ENCODE results near the gene CTRB2. TPM values are rescaled to one million over a fixed set of nuclear protein-coding genes. Genes with fewer than 3 reads are reported as not detected.

CTRB2 gene
- total and polyA plus RNA-seq, 2 experiments from 2014 or later = 0.76 TPM; not detected in 1

DNA sequence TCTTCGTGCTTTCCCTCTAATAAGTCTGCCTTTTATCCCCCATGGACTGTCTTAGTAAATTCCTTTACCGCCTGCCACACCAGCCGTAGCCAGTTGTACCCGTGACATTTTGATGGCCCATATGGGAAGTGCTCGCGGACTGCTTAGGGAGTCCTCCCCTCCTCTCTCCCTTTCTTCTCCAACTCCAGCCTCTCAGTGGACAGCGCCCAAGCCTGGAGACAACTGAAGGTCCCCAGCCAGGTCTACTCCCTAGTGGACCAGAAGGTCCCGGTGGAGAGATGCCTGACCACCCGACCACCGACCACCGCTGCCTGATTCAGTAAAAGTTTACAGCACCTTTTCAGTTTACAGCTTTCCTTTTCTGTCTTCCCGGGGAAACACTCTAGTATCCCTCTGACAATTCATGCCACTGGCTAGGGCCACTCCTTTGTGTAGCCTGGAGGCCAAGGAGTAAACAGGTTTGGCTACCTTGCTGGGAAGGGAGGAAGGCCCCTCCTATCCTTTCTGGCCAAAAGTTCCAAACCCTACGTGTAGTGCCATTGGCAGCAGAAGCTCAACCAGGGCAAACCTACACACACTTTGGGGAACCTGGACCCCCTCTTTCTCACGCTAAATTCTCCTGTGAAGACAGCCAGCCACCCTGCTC is 18.0 kb downstream of the CTRB2 start:
- no peak for DNase-seq (ENCODE audit: low read depth in 1 of 2, low spot score in 1 of 2)

DNA sequence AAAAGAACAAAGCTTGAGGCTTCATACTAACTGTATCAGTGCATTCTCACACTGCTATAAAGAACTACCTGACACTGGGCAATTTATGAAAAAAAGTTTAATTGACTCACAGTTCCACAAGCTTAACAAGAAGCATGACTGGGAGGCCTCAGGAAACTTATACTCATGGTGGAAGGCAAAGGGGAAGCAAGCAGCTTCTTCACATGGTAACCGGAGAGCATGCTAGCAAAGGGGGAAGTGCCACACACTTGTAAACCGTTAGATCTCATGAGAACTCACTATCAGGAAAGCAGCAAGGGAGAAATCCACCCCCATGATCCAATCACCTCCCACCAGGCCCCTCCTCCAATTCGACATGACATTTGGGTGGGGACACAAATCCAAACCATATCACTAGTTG is 25.3 kb downstream of the CTRB2 start:
- no peak for TF ChIP-seq CTCF (IDR thresholded peaks at IDR 0.05; ENCODE audit: low read depth, low read length)
- DNase-seq (ENCODE audit: low read depth in 1 of 2, low spot score in 1 of 2) = no peak

More for the DNA sequence above, 18.0 kb downstream of the CTRB2 start:
- no peaks in the 10 kb centered on the region for H3K36me3 ChIP-seq
- H3K27ac ChIP-seq = no peak overlapping the region
- H3K4me1 ChIP-seq (ENCODE audit: low read depth) = no peaks in the 10 kb centered on the region
- no peaks in the 10 kb centered on the region for H3K27me3 ChIP-seq
- H3K9me3 ChIP-seq (ENCODE audit: low read depth) = no peaks in the 10 kb centered on the region
- H3K4me3 ChIP-seq = no peak overlapping the region
- TF ChIP-seq CTCF (IDR thresholded peaks at IDR 0.05; ENCODE audit: low read depth, low read length) = no peak

DNA sequence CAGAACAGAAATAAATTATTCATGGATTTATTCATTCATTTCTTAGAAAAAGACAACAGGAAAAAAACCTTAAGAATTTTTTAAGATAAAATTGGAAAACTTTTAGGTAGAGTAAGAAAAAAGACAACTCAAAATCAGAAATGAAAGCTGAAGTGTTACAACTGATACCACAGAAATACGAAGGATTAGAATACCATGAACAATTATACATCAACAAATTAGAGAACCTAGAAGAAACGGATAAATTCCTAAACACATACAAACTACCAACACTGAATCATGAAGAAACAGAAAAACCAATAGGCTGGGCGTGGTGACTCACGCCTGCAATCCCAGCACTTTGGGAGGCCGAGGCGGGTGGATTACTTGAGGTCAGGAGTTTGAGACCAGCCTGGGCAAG is 27.8 kb downstream of the CTRB2 start:
- no peak for TF ChIP-seq CTCF (IDR thresholded peaks at IDR 0.05; ENCODE audit: low read depth, low read length)
- H3K4me1 ChIP-seq (ENCODE audit: low read depth) = no peaks in the 10 kb centered on the region
- H3K27ac ChIP-seq = no peak overlapping the region
- H3K36me3 ChIP-seq = no peaks in the 10 kb centered on the region
- no peak overlapping the region for H3K4me3 ChIP-seq
- H3K9me3 ChIP-seq (ENCODE audit: low read depth) = no peaks in the 10 kb centered on the region
- DNase-seq (ENCODE audit: low read depth in 1 of 2, low spot score in 1 of 2) = no peak
- no peaks in the 10 kb centered on the region for H3K27me3 ChIP-seq

More for the DNA sequence above, 25.3 kb downstream of the CTRB2 start:
- no peak overlapping the region for H3K27ac ChIP-seq
- H3K4me1 ChIP-seq (ENCODE audit: low read depth) = no peaks in the 10 kb centered on the region
- no peaks in the 10 kb centered on the region for H3K9me3 ChIP-seq (ENCODE audit: low read depth)
- H3K36me3 ChIP-seq = no peaks in the 10 kb centered on the region
- H3K27me3 ChIP-seq = no peaks in the 10 kb centered on the region
- H3K4me3 ChIP-seq = no peak overlapping the region

GRCh38 chr16:75176926-75177325 is 30.0 kb downstream of the CTRB2 start:
- H3K27ac ChIP-seq = no peak overlapping the region
- no peaks in the 10 kb centered on the region for H3K9me3 ChIP-seq (ENCODE audit: low read depth)
- no peak for DNase-seq (ENCODE audit: low read depth in 1 of 2, low spot score in 1 of 2)
- no peaks in the 10 kb centered on the region for H3K27me3 ChIP-seq
- H3K4me3 ChIP-seq = no peak overlapping the region
- no peaks in the 10 kb centered on the region for H3K36me3 ChIP-seq
- no peak for TF ChIP-seq CTCF (IDR thresholded peaks at IDR 0.05; ENCODE audit: low read depth, low read length)
- no peaks in the 10 kb centered on the region for H3K4me1 ChIP-seq (ENCODE audit: low read depth)

DNA sequence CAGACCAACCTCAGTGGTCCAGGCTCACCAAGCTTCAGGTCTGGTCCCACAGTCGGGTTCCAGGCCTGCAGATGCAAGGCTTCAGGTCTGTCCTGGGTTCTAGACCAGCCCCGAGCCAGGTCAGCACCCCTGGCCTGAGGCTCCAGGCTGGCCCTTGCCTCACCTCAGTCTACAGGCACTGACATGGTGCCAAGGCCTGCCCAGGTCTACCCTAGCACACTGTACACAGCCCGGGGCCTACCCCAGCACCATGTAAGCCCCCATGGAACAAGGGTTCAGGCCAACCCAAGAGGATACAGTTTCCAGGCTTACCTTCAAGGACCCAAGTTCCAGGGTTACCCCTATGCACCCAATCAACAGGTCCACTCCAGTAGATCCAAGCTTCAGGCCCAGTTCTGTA is 31.9 kb downstream of the CTRB2 start:
- Histone ChIP-seq H3K4me1 (ENCODE audit: low read depth) (no peaks in the 10 kb centered on the region), H3K4me3 (no peak overlapping the region), H3K27me3 (no peaks in the 10 kb centered on the region), H3K9me3 (ENCODE audit: low read depth) (peaks cover 11% of the 10 kb centered on the region), H3K36me3 (peaks cover 15% of the 10 kb centered on the region), H3K27ac (no peak overlapping the region)
- no peak for TF ChIP-seq CTCF (IDR thresholded peaks at IDR 0.05; ENCODE audit: low read depth, low read length)
- DNase-seq (ENCODE audit: low read depth in 1 of 2, low spot score in 1 of 2) = no peak
